Ishikawa (cell line): ENCODE results near the gene CAMLG.

Experiments used
- CEBPB ChIP-seq: IDR thresholded peaks from 2 replicates; pipeline ENCODE4 v1.6.1; 2012
- EGR1 ChIP-seq: IDR thresholded peaks from 2 replicates; pipeline ENCODE4 v1.6.1; 2012
- EP300 ChIP-seq: IDR thresholded peaks from 2 replicates; pipeline ENCODE4 v1.6.1; 2012; ENCODE audit warnings: borderline replicate concordance
- RAD21 ChIP-seq: IDR thresholded peaks from 2 replicates; pipeline ENCODE4 v1.6.1; 2012; ENCODE audit warnings: low read depth
- TAF1 ChIP-seq: IDR thresholded peaks from 2 replicates; pipeline ENCODE4 v1.6.1; 2012; ENCODE audit warnings: low read depth, mild to moderate bottlenecking
- YY1 ChIP-seq: IDR thresholded peaks from 2 replicates; pipeline ENCODE4 v1.6.1; 2012; ENCODE audit warnings: low read depth
- ZBTB7A ChIP-seq: IDR thresholded peaks from 2 replicates; pipeline ENCODE4 v1.6.1; 2012; ENCODE audit warnings: low read depth
- TF ChIP-seq, protein P1 (sequence below): IDR thresholded peaks from 2 replicates; pipeline ENCODE4 v1.6.1; 2012; ENCODE audit warnings: low read depth, mild to moderate bottlenecking
- TF ChIP-seq, protein P2 (sequence below): IDR thresholded peaks from 2 replicates; pipeline ENCODE4 v1.6.1; 2012

DNA sequence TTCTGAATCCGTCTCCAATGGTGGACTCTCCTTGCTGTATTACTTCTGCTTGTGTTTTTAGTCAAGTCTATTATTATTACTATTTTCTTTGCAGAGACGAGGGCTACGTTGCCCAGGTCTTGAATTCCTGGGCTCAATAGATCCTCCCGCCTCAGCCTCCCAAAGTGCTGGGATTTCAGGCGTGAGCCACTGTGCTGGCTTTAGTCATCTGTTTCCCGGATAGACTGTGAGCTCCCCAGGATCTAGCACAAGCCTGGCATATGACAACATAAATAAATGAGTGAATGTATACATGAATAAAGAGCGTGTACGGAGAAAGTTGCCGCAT, 19.8 kb downstream of the CAMLG start:
- no peak for TF ChIP-seq RAD21
- no peak for TF ChIP-seq CEBPB
- TF ChIP-seq, protein P1, sequence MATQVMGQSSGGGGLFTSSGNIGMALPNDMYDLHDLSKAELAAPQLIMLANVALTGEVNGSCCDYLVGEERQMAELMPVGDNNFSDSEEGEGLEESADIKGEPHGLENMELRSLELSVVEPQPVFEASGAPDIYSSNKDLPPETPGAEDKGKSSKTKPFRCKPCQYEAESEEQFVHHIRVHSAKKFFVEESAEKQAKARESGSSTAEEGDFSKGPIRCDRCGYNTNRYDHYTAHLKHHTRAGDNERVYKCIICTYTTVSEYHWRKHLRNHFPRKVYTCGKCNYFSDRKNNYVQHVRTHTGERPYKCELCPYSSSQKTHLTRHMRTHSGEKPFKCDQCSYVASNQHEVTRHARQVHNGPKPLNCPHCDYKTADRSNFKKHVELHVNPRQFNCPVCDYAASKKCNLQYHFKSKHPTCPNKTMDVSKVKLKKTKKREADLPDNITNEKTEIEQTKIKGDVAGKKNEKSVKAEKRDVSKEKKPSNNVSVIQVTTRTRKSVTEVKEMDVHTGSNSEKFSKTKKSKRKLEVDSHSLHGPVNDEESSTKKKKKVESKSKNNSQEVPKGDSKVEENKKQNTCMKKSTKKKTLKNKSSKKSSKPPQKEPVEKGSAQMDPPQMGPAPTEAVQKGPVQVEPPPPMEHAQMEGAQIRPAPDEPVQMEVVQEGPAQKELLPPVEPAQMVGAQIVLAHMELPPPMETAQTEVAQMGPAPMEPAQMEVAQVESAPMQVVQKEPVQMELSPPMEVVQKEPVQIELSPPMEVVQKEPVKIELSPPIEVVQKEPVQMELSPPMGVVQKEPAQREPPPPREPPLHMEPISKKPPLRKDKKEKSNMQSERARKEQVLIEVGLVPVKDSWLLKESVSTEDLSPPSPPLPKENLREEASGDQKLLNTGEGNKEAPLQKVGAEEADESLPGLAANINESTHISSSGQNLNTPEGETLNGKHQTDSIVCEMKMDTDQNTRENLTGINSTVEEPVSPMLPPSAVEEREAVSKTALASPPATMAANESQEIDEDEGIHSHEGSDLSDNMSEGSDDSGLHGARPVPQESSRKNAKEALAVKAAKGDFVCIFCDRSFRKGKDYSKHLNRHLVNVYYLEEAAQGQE: no peak
- TF ChIP-seq, protein P2, sequence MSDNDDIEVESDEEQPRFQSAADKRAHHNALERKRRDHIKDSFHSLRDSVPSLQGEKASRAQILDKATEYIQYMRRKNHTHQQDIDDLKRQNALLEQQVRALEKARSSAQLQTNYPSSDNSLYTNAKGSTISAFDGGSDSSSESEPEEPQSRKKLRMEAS: no peak
- TF ChIP-seq EP300: no peak
- TF ChIP-seq TAF1: no peak
- TF ChIP-seq YY1: no peak
- no peak for TF ChIP-seq EGR1
- no peak for TF ChIP-seq ZBTB7A
